Endothelial cell of umbilical vein (primary cell): Measurements from ENCODE around the gene GTF3C1. TPM values are rescaled to one million over a fixed set of nuclear protein-coding genes. Genes with fewer than 3 reads are reported as not detected.

ENCODE experiments used
- BruUV-seq: library from RNA; stranded (reverse); fragments of 400-500 nt; replicated peaks from 2 replicates; lab custom pipeline; 2021; lab: Mats Ljungman, UMichigan
- CTCF ChIA-PET: fragments of 300-600, 350-600 bp; sonication (Branson Sonifier 250); formaldehyde crosslinking; loops from one replicate; lab custom pipeline; 2021; ENCODE audit warnings: antibody characterized with exemption, inconsistent platforms; lab: Charles Lee
- POLR2A ChIA-PET: fragments of 300-600, 350-600 bp; sonication (Branson Sonifier 250); formaldehyde crosslinking; loops from one replicate; lab custom pipeline; 2021; ENCODE audit warnings: antibody characterized with exemption, inconsistent platforms; lab: Charles Lee
- DNase-seq: peaks from one replicate; pipeline ENCODE4 v3.0.0-alpha.2; 2011; ENCODE audit warnings: low read depth, low spot score
- FAIRE-seq: peaks from 2 replicates; lab custom pipeline; 2011; peaks lifted over from hg19 to GRCh38; lab: Jason Lieb, UNC
- H2AFZ ChIP-seq: 2 replicates; pipeline ENCODE4 v1.6.0; 2012; ENCODE audit warnings: low read depth, low read length, control low read depth, inconsistent platforms
- H3K27ac ChIP-seq: 2 replicates; pipeline ENCODE4 v1.5.1; 2011; ENCODE audit warnings: low read depth, mild to moderate bottlenecking, control low read depth, low read length, moderate library complexity; ENCODE audit not compliant: insufficient read depth
- H3K27me3 ChIP-seq, 2 experiments: 2 replicates each; pipeline versions ENCODE4 v1.6.0 to v1.6.1; 2011; ENCODE audit warnings: low read length in 2 of 2, mixed read lengths in 1 of 2; ENCODE audit not compliant: control insufficient read depth in 2 of 2, insufficient read depth in 2 of 2
- H3K36me3 ChIP-seq, 2 experiments: 2 replicates in 1 of 2; 3 replicates in 1 of 2; pipeline ENCODE4 v1.5.1; 2011; ENCODE audit warnings: low read length in 2 of 2, mild to moderate bottlenecking in 1 of 2, moderate library complexity in 1 of 2; ENCODE audit not compliant: control insufficient read depth in 2 of 2, insufficient read depth in 2 of 2; ENCODE audit errors: extremely low read depth in 1 of 2
- H3K4me1 ChIP-seq: 3 replicates; pipeline ENCODE4 v1.5.1; 2011; ENCODE audit warnings: mild to moderate bottlenecking, low read length; ENCODE audit not compliant: control insufficient read depth, insufficient read depth; ENCODE audit errors: extremely low read depth
- H3K4me2 ChIP-seq: 2 replicates; pipeline ENCODE4 v1.6.1; 2011; ENCODE audit warnings: low read length, control low read depth, mixed read lengths; ENCODE audit not compliant: insufficient read depth
- H3K4me3 ChIP-seq, 3 experiments: fragments of 200-600 bp in 1 of 3; sonication (generic), shearing (Covaris generic) in 1 of 3; replicated peaks in 1 of 3; 2 replicates each; pipeline ENCODE4 v1.5.1; 2011 to 2016; ENCODE audit warnings: control low read depth in 3 of 3, low read length in 3 of 3, mild to moderate bottlenecking in 2 of 3, inconsistent platforms in 1 of 3, low read depth in 1 of 3, moderate library complexity in 1 of 3; ENCODE audit not compliant: insufficient read depth in 1 of 3
- H3K79me2 ChIP-seq: 2 replicates; pipeline ENCODE4 v1.6.0; 2012; ENCODE audit warnings: low read length, inconsistent platforms; ENCODE audit not compliant: control insufficient read depth, insufficient read depth
- H3K9ac ChIP-seq: replicated peaks from 2 replicates; pipeline ENCODE3; 2011; ENCODE audit warnings: low read length, control low read depth; ENCODE audit not compliant: insufficient read depth; ENCODE audit errors: extremely low read depth
- H3K9me1 ChIP-seq: replicated peaks from 3 replicates; pipeline ENCODE4 v1.6.0; 2011; ENCODE audit warnings: mild to moderate bottlenecking, low read length; ENCODE audit not compliant: control insufficient read depth, insufficient read depth; ENCODE audit errors: extremely low read depth
- H3K9me3 ChIP-seq: replicated peaks from 2 replicates; pipeline ENCODE4 v1.5.1; 2012; ENCODE audit warnings: low read length, inconsistent platforms; ENCODE audit not compliant: control insufficient read depth, insufficient read depth
- H4K20me1 ChIP-seq: replicated peaks from 2 replicates; pipeline ENCODE3; 2011; ENCODE audit warnings: mild to moderate bottlenecking, low read length; ENCODE audit not compliant: control insufficient read depth, insufficient read depth; ENCODE audit errors: extremely low read depth
- CTCF ChIP-seq, 2 donors: IDR thresholded peaks; 1 replicate in 1 of 2; 2 replicates in 1 of 2; pipeline ENCODE4 v1.5.1; 2011; ENCODE audit warnings: low read length in 2 of 2, mild to moderate bottlenecking in 2 of 2, moderate library complexity in 2 of 2, control low read depth in 1 of 2, inconsistent platforms in 1 of 2, low read depth in 1 of 2; ENCODE audit not compliant: insufficient read depth in 1 of 2; ENCODE audit errors: extremely low read depth in 1 of 2
- EZH2 ChIP-seq: IDR thresholded peaks from 2 replicates; pipeline ENCODE4 v1.6.1; 2012; ENCODE audit warnings: borderline replicate concordance, low read depth, mild to moderate bottlenecking, moderate library complexity, low read length, inconsistent platforms; ENCODE audit not compliant: severe bottlenecking
- FOS ChIP-seq: IDR thresholded peaks from 2 replicates; pipeline ENCODE4 v1.6.1; 2011; ENCODE audit warnings: mild to moderate bottlenecking, low read length, moderate library complexity, borderline replicate concordance; ENCODE audit not compliant: insufficient read depth
- GATA2 ChIP-seq: IDR thresholded peaks from 2 replicates; pipeline ENCODE4 v1.7.0; 2011; ENCODE audit warnings: low read depth, mild to moderate bottlenecking, moderate library complexity, mixed read lengths, low read length; ENCODE audit not compliant: insufficient read length, insufficient read depth
- JUN ChIP-seq: IDR thresholded peaks from 2 replicates; pipeline ENCODE4 v1.6.1; 2011; ENCODE audit warnings: borderline replicate concordance, low read depth; ENCODE audit not compliant: insufficient read length, insufficient read depth
- MAX ChIP-seq: IDR thresholded peaks from 2 replicates; pipeline ENCODE4 v1.6.1; 2011; ENCODE audit not compliant: insufficient read depth, insufficient read length
- MYC ChIP-seq: IDR thresholded peaks from one replicate; pipeline ENCODE4 v1.6.1; 2011; ENCODE audit warnings: mild to moderate bottlenecking, low read depth, low read length
- POLR2A ChIP-seq: IDR thresholded peaks from 2 replicates; pipeline ENCODE4 v1.6.1; 2012; ENCODE audit warnings: low read depth, mild to moderate bottlenecking, control low read depth, low read length
- POLR2AphosphoS5 ChIP-seq: IDR thresholded peaks from 2 replicates; pipeline ENCODE4 v1.6.1; 2012; ENCODE audit warnings: low read depth, mild to moderate bottlenecking, control low read depth, low read length, moderate library complexity; ENCODE audit not compliant: insufficient read depth
- dilution Hi-C: fragments of 300-500 bp; cut with MboI; formaldehyde crosslinking; loops from one replicate; pipeline ENCODE4 v1.15.0; 2019; ENCODE audit warnings: low sequenced_read_pairs; ENCODE audit not compliant: extremely low pct_ligation_motif_present
- intact Hi-C: fragments of 100-400 bp; cut with micrococcal nuclease; formaldehyde crosslinking; loops from one replicate; pipeline ENCODE4 v1.10.0; 2022
- polyA plus RNA-seq, 4 experiments: library from polyadenylated mRNA; depleted of rRNA in 3 of 4; stranded (reverse) in 3 of 4; unstranded in 1 of 4; fragments of >200 nt; gene quantifications; 2 replicates each; pipeline versions ENCODE4 v1.2.1 to v1.2.3, GENCODE V29; 2011 to 2012; ENCODE audit warnings: missing spikeins in 1 of 4
- total RNA-seq: library from RNA; stranded (reverse); gene quantifications from 2 replicates; pipeline ENCODE4 v1.2.3, GENCODE V29; 2021

Gene GTF3C1
- total and polyA plus RNA-seq, 2 donors (not counting 3 experiments of a cell fraction or from before 2014, with no cell fraction given) = 58.1 to 86.1 TPM

- H3K9me1 ChIP-seq = no peaks in the 10 kb centered on the region
- FAIRE-seq (peak; percentile 88), DNase-seq (peak; percentile 37)
- dilution Hi-C loops = no loop called here
- peak overlapping the region; percentile 33 for H3K9ac ChIP-seq
- POLR2A ChIA-PET = no interaction called here
- BruUV-seq = no TSS peak
- H2AFZ ChIP-seq = no peak overlapping the region
- peak overlapping the region; percentile 76 for H3K27ac ChIP-seq
- CTCF ChIA-PET = interaction anchor here (1.1 to 1.7 kb wide), 2 partner anchors 8 to 16 kb away, joined by 3 to 5 read pairs; no protein-coding TSS in a partner anchor
- no peaks in the 10 kb centered on the region for H3K79me2 ChIP-seq
- no peaks in the 10 kb centered on the region for H4K20me1 ChIP-seq
- intact Hi-C loops = no loop called here
- H3K4me1 ChIP-seq = peaks cover 15% of the 10 kb centered on the region
- peak overlapping the region; percentile 7 for H3K4me2 ChIP-seq
- no peak for TF ChIP-seq FOS
- TF ChIP-seq MYC = no peak
- TF ChIP-seq POLR2A = no peak
- TF ChIP-seq GATA2 = no peak
- peak; percentile 43 for TF ChIP-seq JUN
- no peak for TF ChIP-seq MAX
- TF ChIP-seq POLR2AphosphoS5 = peak; percentile 43
- no peak for TF ChIP-seq CTCF (IDR thresholded peaks at IDR 0.05; ENCODE audit: extremely low read depth in 1 of 2, insufficient read depth in 1 of 2, low read depth in 1 of 2, low read length in 2 of 2)
- TF ChIP-seq EZH2 = no peak
- no peak overlapping the region for H3K4me3 ChIP-seq
- peaks cover 23 to 51% of the 10 kb centered on the region in 2 experiments for H3K36me3 ChIP-seq
- no peaks in the 10 kb centered on the region for H3K9me3 ChIP-seq
- no peaks in the 10 kb centered on the region for H3K27me3 ChIP-seq
These were observed 57.7 kb downstream of the GTF3C1 start for GRCh38 chr16:27491894-27492587.
